ENCODE data around the gene PHACTR1.

DNA sequence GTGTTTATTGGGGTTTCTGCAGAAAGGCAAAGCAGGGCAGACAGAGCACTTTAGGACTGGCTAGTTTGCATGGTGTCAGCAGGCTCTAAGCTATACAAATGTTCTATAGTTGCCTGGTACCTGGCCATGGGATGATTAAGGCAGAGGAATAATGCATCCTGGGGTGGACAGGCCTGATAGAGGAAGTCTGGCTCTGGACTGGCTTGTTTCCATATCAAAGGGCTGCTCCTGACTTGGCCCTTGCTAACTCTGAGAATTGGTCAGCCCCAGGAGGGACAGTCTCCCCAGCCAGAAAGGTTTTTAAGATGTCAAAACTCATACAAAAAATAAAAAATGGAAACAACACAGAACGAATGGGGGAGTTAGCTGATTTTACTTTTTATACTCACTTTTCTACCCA, 474.9 kb downstream of the PHACTR1 start:
- TF ChIP-seq, protein P1, sequence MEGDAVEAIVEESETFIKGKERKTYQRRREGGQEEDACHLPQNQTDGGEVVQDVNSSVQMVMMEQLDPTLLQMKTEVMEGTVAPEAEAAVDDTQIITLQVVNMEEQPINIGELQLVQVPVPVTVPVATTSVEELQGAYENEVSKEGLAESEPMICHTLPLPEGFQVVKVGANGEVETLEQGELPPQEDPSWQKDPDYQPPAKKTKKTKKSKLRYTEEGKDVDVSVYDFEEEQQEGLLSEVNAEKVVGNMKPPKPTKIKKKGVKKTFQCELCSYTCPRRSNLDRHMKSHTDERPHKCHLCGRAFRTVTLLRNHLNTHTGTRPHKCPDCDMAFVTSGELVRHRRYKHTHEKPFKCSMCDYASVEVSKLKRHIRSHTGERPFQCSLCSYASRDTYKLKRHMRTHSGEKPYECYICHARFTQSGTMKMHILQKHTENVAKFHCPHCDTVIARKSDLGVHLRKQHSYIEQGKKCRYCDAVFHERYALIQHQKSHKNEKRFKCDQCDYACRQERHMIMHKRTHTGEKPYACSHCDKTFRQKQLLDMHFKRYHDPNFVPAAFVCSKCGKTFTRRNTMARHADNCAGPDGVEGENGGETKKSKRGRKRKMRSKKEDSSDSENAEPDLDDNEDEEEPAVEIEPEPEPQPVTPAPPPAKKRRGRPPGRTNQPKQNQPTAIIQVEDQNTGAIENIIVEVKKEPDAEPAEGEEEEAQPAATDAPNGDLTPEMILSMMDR (conservative IDR thresholded peaks at IDR 0.05; ENCODE audit: low read depth, low read length): no peak
- TF ChIP-seq EZH2 (IDR thresholded peaks at IDR 0.05; ENCODE audit: low read length, unreplicated experiment) (no peak), EZH2phosphoT487 (IDR thresholded peaks at IDR 0.05; ENCODE audit: borderline replicate concordance, low read length) (no peak)

Data from PC-3 (cell line).